H7 (cell line): ENCODE results near the gene TAX1BP3. TPM values are rescaled to one million over a fixed set of nuclear protein-coding genes. Genes with fewer than 3 reads are reported as not detected.
A peak's percentile ranks its signal among the peaks of the same experiment; 100 is the strongest.

Experiments
- DNase-seq: peaks from one replicate; pipeline ENCODE4 v3.0.0; 2012
- H3K27me3 ChIP-seq: 2 replicates; pipeline ENCODE4 v1.6.0; 2011; ENCODE audit warnings: mild to moderate bottlenecking, low read length; ENCODE audit not compliant: control insufficient read depth, insufficient read depth
- H3K36me3 ChIP-seq: replicated peaks from 2 replicates; pipeline ENCODE4 v1.5.1; 2011; ENCODE audit warnings: low read length; ENCODE audit not compliant: control insufficient read depth, insufficient read depth
- H3K4me3 ChIP-seq: 2 replicates; pipeline ENCODE4 v1.5.1; 2011; ENCODE audit warnings: low read depth, mild to moderate bottlenecking, control low read depth, low read length, moderate library complexity; ENCODE audit not compliant: insufficient read depth
- total RNA-seq: library from RNA; depleted of rRNA; stranded (reverse); fragments of >200 nt; shearing (Covaris generic); gene quantifications from 2 replicates; pipeline ENCODE4 v1.2.3, GENCODE V29; 2014

The TAX1BP3 gene
- total RNA-seq, 1 experiment from 2014 or later = 122 TPM

DNA sequence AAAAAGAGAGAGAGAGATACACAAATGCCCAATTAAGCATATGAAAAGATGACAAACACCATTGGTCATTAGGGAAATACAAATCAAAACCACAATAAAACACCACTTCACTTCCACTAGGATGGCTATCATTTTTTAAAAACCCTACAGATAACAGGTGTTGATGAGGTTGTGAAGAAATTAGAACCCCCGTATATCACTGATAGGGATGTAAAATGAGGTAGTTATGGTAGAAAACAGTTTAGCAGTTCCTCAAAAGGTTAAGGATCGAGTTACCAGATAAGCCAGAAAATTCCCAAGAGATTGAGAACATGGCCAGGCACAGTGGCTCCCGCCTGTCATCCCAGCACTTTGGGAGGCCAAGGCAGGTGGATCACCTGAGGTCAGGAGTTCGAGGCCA lies 24.8 kb upstream of the TAX1BP3 start:
- no peak for DNase-seq
- Histone ChIP-seq H3K4me3 (no peak overlapping the region), H3K27me3 (peaks cover 27% of the 10 kb centered on the region), H3K36me3 (no peaks in the 10 kb centered on the region)

DNA sequence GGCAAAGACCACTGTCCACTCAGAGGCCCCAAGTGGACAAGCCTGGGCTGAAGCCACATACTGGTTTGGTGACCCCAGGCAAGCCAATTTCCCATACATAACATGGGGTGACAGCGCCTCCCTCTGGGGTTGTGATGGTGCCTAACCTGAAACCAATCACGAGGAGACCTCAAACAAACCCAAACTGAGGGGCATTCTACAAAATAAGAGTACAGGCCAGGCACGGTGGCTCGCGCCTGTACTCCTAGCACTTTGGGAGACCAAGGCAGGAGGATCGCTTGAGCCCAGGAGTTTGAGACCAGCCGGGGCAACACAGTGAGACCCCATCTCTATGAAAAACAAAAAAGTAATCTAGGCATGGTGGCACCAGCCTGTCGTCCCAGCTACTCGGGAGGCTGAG lies 24.0 kb upstream of the TAX1BP3 start:
- Histone ChIP-seq H3K27me3 (peaks cover 25% of the 10 kb centered on the region), H3K36me3 (no peaks in the 10 kb centered on the region), H3K4me3 (no peak overlapping the region)
- DNase-seq = peak; percentile 70

DNA sequence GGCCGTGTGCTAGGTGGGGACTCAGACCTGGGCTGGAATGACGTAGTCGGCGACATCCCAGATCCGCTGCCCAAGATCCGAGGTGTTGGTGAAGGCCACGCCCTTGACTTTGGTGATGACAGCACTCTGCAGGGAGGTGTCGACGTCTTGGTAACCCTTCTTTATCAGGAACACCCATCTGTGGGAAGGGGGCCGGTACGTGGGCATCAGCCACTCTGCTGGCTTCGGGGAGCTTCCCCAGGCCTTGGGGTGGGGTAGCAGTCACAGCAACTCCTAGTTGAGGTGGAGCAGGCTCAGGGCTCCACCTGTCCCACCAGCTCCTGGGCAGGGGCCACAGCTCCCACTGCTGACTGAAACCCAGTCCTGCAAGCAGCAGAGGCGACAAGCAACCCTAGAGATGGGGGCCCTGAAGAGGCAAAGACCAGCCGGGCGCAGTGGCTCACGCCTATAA lies 23.3 kb upstream of the TAX1BP3 start:
- Histone ChIP-seq H3K27me3 (peaks cover 22% of the 10 kb centered on the region), H3K4me3 (no peak overlapping the region), H3K36me3 (no peaks in the 10 kb centered on the region)
- DNase-seq = peak; percentile 80

DNA sequence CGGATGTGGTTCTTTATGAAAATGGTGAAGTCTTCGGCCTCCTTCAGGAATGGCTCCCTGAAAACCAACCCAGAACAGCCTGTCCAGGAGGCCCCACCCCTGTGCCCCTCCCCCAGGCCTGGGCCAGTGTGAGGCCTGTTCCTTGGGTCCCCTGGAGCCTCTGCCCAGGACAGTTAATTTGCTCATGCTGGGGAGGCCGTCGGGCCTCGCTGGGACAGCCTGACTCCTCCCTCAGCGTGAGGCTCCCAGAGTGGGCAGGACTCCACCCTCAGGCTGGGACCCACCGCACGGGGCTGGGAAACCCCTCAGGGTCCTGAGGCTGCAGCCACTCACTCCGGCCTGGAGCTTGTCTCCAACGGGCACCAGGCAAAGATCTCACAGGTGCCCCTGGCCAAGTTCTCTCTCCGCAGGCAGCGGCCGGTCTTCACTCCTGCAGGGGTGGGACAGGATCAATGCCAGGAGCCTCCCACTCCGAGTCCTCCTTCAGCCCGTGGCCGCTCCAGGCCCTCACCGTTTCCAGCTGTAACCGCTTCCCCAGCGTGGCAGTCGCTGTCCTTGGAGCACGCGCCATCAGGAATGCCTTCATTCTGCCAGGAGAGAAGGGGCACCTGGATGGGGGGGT lies 21.8 kb upstream of the TAX1BP3 start:
- H3K36me3 ChIP-seq = no peaks in the 10 kb centered on the region
- DNase-seq = peak; percentile 66
- no peak overlapping the region for H3K4me3 ChIP-seq
- H3K27me3 ChIP-seq = peaks cover 8% of the 10 kb centered on the region

DNA sequence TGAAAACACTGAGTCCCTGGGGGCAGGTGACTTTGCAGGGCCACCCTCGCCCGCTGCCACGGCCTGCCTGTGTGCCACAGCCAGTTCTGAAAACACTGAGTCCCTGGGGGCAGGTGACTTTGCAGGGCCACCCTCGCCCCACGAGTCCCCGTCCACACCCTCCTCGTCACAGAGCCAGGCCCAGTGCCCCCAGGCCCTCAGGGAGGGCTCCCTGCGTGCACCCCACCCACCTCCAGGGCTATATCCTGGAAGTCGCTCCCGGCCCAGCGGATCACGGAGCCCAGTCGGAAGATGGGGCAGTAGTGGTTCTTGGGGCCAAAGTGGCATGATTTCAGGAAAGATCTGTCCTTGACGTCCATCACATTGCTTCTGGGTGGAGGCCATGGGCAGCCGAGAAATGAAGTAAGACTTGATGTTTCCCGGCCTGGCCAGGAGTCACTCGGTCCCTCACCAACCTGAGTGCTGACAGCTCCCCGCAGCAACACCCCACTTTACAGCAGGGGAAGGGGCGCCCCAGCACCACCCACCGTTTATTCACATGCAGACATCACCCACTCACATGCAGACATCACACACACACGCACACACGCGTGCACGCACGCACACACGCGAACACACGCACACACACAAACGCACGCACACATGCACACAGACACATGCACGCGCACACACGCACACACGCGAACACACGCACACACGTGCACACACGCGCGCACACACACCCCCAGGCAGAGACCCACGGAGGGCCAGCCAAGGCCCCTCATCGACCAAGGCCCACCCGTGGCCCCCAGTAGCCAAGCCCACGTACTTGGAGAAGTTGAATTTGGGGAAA lies 21.1 kb upstream of the TAX1BP3 start:
- Histone ChIP-seq H3K27me3 (peaks cover 2% of the 10 kb centered on the region), H3K4me3 (no peak overlapping the region), H3K36me3 (no peaks in the 10 kb centered on the region)
- peak; percentile 48 for DNase-seq

DNA sequence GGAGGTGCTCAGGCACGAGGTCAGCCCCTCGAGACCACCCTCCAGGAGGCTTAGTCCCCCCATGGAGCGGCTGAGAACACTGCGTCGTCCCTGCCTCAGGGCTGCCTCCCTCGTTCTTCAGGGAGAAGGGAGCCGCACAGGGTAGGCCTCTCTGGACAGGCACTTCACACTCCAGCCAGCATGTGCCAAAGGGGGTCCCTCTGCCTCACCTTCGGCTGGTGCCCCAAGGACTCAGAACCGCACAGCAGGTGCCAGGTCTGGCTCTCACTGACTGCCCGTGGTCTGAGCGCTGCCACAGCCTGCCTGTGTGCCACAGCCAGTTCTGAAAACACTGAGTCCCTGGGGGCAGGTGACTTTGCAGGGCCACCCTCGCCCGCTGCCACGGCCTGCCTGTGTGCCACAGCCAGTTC lies 20.5 kb upstream of the TAX1BP3 start:
- Histone ChIP-seq H3K27me3 (no peaks in the 10 kb centered on the region), H3K4me3 (no peak overlapping the region), H3K36me3 (no peaks in the 10 kb centered on the region)
- DNase-seq = peak; percentile 57

DNA sequence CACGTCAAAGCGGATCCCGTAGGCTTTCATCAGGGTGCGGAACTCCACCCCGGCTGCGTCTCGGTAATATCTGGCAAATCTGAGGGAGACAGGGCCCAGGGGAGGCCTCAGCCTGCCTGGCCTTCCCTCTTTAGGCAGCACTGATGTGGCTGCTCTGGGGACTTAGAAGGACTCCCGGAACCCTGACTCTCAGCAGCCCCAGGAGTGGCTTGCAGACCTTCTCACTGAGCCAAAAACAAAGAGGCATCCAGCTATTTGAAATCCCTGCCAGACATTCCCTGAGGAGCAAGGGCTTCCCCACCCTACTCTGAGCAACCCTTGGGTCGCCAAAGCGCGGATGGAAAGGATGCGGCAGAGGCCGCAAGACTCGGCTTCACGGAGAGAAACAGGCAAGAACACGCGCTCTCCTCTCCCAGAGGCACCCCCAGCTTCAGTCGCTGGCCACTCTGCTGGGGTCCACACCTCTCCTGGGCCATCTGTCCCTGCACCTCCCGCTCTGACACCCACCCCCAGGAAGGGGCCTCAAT lies 19.7 kb upstream of the TAX1BP3 start:
- DNase-seq = peak; percentile 85
- no peaks in the 10 kb centered on the region for H3K27me3 ChIP-seq
- no peak overlapping the region for H3K4me3 ChIP-seq
- H3K36me3 ChIP-seq = no peaks in the 10 kb centered on the region

DNA sequence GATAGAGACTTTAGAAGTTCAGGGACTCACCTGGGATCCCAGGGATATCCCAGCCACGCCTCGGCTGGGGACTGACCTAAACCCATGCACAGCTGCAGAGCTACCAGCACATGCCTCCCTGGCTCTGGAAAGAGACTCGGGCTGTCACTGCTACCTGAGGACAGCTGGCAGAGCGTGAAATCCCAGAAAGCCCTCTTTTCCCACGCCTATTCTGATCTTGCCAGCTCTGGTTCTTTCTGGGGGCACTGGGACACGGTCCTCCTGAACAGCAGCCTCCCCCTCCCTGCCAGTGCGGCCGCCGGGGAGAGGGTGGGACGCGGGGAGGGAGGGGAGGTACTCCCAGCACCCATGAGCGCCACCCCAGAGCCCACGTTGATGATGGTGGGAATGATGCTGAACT lies 16.8 kb upstream of the TAX1BP3 start:
- Histone ChIP-seq H3K27me3 (no peaks in the 10 kb centered on the region), H3K4me3 (no peak overlapping the region), H3K36me3 (no peaks in the 10 kb centered on the region)
- peak; percentile 50 for DNase-seq

DNA sequence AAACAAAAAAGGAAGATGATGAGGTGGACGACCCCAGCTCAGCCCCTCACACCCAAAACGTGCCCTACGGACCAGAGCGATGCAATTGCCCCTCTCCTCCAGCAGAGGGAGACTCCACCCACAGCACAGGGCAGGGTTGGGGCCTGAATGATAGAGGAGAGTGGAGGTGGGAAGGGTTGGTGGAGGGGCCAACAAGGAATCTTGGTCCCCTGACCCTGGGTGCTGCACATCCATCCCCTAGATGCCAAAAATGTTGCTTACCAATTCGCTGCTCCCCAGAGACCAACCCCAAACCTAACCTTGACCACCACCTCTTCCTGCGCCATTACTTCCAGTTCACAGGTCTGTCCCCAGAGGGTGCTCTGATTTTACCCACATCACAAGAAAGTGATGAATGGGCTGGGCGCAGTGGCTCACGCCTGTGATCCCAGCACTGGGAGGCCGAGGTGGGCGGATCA lies 14.7 kb upstream of the TAX1BP3 start:
- Histone ChIP-seq H3K4me3 (no peak overlapping the region), H3K36me3 (no peaks in the 10 kb centered on the region), H3K27me3 (no peaks in the 10 kb centered on the region)
- DNase-seq = peak; percentile 96

DNA sequence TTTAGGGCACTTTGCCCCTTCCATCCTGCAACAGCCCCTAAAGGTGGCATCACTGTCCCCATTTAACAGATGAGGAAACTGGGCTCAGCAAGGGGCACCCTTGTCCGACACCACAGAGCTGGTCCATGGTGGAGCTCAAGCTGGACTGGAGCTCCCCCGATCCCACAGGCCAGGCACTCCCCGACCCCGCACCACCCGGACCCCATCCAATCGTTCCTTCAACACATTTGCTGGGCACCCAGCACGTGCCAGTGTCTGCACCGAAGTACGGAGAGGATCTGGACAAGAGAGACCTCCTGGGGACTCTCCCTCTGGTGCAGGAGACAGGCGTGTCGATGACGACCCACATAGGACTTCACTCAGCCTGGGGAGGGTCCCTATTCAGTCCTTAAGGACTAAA lies 13.7 kb upstream of the TAX1BP3 start:
- Histone ChIP-seq H3K4me3 (no peak overlapping the region), H3K27me3 (no peaks in the 10 kb centered on the region), H3K36me3 (no peaks in the 10 kb centered on the region)
- DNase-seq = peak; percentile 41

DNA sequence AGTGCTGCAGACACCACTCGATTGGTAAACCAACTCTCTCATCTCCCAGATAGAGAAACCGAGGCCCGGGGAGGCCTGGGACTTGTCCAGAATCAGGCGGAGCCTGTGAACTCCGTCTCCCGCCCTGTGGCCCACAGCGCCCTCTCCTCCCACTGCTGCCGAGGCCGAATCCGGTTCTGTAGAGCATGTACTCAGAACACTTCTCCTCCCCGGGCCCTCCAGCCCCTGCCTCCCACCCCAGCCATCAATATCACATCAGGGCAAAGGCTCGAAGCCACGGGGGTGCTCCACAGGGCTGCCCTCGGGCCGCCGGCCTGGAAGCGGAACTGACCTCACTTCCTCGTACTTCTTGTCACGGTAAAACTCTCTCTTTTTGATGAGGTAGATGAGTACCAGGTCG lies 13.2 kb upstream of the TAX1BP3 start:
- H3K36me3 ChIP-seq = no peaks in the 10 kb centered on the region
- peak; percentile 47 for DNase-seq
- H3K27me3 ChIP-seq = no peaks in the 10 kb centered on the region
- no peak overlapping the region for H3K4me3 ChIP-seq

DNA sequence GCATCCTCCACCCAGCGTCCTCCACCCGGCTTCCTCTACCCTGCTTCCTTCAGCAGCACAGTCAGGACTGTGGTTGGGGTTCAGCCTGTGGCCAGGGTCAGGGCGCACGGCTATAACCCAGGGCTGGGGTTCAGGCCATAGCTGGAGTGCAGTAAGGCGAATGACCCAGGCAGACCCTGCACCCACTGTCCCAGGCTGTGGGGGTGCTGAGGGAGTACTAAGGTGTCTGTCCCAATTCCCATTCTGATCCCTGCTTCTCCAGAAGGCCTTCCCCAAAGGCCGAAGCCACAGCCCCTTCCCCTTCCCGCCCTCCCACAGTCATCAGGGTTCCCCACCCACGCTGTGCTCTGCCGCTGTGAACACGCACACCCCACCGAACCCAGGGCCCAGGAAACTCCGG lies 12.7 kb upstream of the TAX1BP3 start:
- H3K27me3 ChIP-seq = no peaks in the 10 kb centered on the region
- H3K36me3 ChIP-seq = no peaks in the 10 kb centered on the region
- no peak for DNase-seq
- no peak overlapping the region for H3K4me3 ChIP-seq

DNA sequence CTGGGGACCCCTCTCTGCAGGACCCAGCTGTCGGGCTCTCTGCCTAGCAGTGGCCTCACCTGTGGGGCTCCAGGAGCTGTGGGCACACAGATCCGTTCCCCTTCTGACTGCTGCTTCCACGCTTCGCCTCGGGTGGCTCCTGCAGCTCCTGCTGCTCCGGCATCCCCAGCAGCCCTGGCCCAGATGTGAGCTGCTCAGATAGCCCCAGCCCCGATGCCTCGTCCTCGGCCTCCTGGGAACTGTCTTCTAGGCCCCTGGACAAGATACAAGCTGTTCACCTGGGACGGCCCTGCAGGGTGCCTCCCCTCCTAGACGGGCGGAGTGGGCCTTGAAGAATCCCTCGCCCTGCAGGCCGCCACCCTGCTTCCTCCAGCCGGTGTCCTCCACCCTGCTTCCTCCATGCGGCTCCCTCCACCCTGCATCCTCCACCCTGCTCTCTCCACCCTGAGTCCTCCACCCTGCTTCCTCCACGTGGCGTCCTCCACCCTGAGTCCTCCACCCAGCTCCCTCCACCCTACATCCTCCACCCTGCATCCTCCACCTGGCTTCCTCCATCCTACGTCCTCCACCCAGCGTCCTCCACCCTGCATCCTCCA lies 11.3 kb upstream of the TAX1BP3 start:
- no peak overlapping the region for H3K4me3 ChIP-seq
- H3K27me3 ChIP-seq = no peaks in the 10 kb centered on the region
- H3K36me3 ChIP-seq = no peaks in the 10 kb centered on the region
- DNase-seq = no peak

DNA sequence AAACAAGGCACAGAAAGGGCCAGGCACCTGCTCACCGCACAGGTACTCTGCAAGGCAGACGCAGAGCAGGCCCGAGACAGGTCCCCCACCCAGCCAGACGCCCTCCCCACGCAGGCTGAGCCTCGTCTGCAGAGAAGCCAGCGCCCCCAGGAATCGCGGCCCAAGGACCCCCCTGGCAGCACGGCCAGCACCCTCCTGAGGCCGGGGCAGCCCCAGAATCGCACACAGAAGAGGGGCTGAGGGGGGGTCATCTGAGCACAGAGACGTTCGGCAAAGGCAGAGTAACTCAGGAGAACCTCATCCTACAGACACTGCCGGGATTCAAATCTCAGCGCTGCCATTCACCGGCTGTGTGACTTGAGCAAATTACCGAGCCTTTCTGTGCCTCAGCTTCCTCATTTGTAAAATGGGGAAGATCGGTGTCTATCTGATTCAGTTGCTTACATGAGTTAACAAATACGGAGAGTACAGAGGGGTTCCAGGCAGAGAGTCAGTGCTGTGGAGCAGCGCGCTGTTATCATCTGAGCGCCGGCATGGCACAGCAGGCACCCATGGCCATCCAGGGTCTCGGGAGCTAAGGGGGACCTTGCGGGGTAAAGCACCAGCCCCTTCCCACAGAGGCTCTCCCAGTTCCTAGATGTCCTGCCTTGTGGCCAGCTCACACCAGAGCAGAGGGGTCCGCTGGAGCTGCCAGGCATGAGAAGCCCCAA lies 10.6 kb upstream of the TAX1BP3 start:
- Histone ChIP-seq H3K36me3 (no peaks in the 10 kb centered on the region), H3K4me3 (no peak overlapping the region), H3K27me3 (no peaks in the 10 kb centered on the region)
- DNase-seq = no peak
